ENCODE results near the gene SVEP1.

DNA sequence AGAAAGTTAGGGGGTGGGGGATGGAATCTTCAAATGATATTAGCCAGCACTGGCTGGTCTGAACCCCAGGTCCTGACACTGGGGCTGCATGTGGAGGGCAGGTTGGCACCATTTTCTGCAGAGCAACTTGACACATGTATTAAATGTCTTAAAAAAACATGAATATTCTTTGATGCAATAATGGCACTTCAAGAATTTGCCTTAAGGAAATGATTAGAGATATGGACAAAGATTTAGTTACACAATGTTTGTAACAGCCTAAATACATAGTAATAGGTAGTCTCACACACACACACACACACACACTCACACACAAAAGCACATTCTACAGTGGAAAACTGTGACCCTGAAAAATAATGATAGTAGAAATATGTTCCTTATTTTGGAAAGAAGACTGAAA lies 3.6 kb downstream of the SVEP1 start:
- TF ChIP-seq POLR2AphosphoS5 (IDR thresholded peaks at IDR 0.05; ENCODE audit: borderline replicate concordance, low read depth, low read length) (no peak), EZH2 (IDR thresholded peaks at IDR 0.05) (no peak), FOXP2 (optimal IDR thresholded peaks at IDR 0.05; ENCODE audit: control extremely low read depth, extremely low read length, insufficient read depth) (no peak)
